HepG2 (cell line): ENCODE data around the gene PKMYT1. TPM values are rescaled to one million over a fixed set of nuclear protein-coding genes. Genes with fewer than 3 reads are reported as not detected.
A peak's percentile ranks its signal among the peaks of the same experiment; 100 is the strongest.

Source experiments
- ARID3A ChIP-seq: IDR thresholded peaks from 2 replicates; pipeline ENCODE4 v1.6.1; 2012; ENCODE audit warnings: low read depth, low read length, improper control_type of control experiment
- BCL3 ChIP-seq: sonication (generic); formaldehyde crosslinking; IDR thresholded peaks from 2 replicates; pipeline ENCODE4 v1.5.1; 2020; ENCODE audit warnings: mild to moderate bottlenecking, missing genetic modification reagents, moderate library complexity
- ELF3 ChIP-seq: IDR thresholded peaks from 2 replicates; pipeline ENCODE4 v1.6.1; 2016; ENCODE audit warnings: missing genetic modification reagents, missing compliant biosample characterization
- NONO ChIP-seq, 2 experiments: fragments of 450-650 bp in 1 of 2; sonication (generic) in 1 of 2; formaldehyde crosslinking in 1 of 2; IDR thresholded peaks in 1 of 2; conservative IDR thresholded peaks in 1 of 2; 2 replicates each; pipeline versions ENCODE4 v1.6.1 to v1.8.0; 2017 to 2022; ENCODE audit warnings: mild to moderate bottlenecking in 1 of 2, missing genetic modification reagents in 1 of 2, moderate library complexity in 1 of 2
- SNAI1 ChIP-seq: sonication (generic); formaldehyde crosslinking; IDR thresholded peaks from 2 replicates; pipeline ENCODE4 v1.5.0; 2020; ENCODE audit warnings: mild to moderate bottlenecking, missing genetic modification reagents, borderline replicate concordance
- SNRNP70 ChIP-seq: fragments of 200-400 bp; formaldehyde crosslinking; IDR thresholded peaks from 2 replicates; pipeline ENCODE4 v1.6.1; 2017; ENCODE audit warnings: mild to moderate bottlenecking, low read depth, low read length, moderate library complexity
- TEAD3 ChIP-seq: optimal IDR thresholded peaks from 2 replicates; pipeline ENCODE3; 2016; ENCODE audit warnings: borderline replicate concordance
- TOPORS ChIP-seq: sonication (generic); formaldehyde crosslinking; IDR thresholded peaks from 2 replicates; pipeline ENCODE4 v1.8.0; 2023; ENCODE audit warnings: mild to moderate bottlenecking, missing genetic modification reagents
- ZNF274 ChIP-seq: sonication (generic); formaldehyde crosslinking; IDR thresholded peaks from 2 replicates; pipeline ENCODE4 v1.5.1; 2020; ENCODE audit warnings: mild to moderate bottlenecking, missing genetic modification reagents
- ZNF431 ChIP-seq: sonication (generic); formaldehyde crosslinking; IDR thresholded peaks from 2 replicates; pipeline ENCODE4 v1.9.0; 2022; ENCODE audit warnings: missing genetic modification reagents, low read depth, mild to moderate bottlenecking, borderline replicate concordance
- ZSCAN12 ChIP-seq: sonication (generic); formaldehyde crosslinking; IDR thresholded peaks from 2 replicates; pipeline ENCODE4 v1.9.0; 2021; ENCODE audit warnings: mild to moderate bottlenecking, missing genetic modification reagents
- polyA plus RNA-seq, 8 experiments: library from polyadenylated mRNA; depleted of rRNA in 3 of 8; stranded (reverse) in 7 of 8; unstranded in 1 of 8; fragments of >200 nt; fragmentation: Illumina TruSeq in 4 of 8; extraction: Trizol in 4 of 8; gene quantifications; 2 replicates each; pipeline versions ENCODE4 v1.2.1 to v1.2.3, GENCODE V29; 2011 to 2016; ENCODE audit warnings: low read depth in 4 of 8, missing spikeins in 1 of 8, mixed read lengths in 1 of 8; ENCODE audit not compliant: insufficient read depth in 1 of 8
- total RNA-seq, 5 experiments: library from RNA; depleted of rRNA; stranded (reverse); fragments of >200 nt; fragmentation: Illumina TruSeq; extraction: Trizol; gene quantifications; 2 replicates each; pipeline ENCODE4 v1.2.3, GENCODE V29; 2016; ENCODE audit warnings: low read depth in 1 of 5
- TF ChIP-seq, protein P1 (sequence below): sonication (generic); formaldehyde crosslinking; IDR thresholded peaks from 2 replicates; pipeline ENCODE4 v1.4.0; 2020; ENCODE audit warnings: missing genetic modification reagents, borderline replicate concordance
- TF ChIP-seq, protein P2 (sequence below): sonication (generic); formaldehyde crosslinking; IDR thresholded peaks from 2 replicates; pipeline ENCODE4 v1.4.0; 2020; ENCODE audit warnings: low read depth, missing genetic modification reagents

The PKMYT1 gene
- total and polyA plus RNA-seq, 2 of the 13 experiments (the other 11 are each of a cell fraction or from before 2014, with no cell fraction given), result 7.0 to 27.8 TPM

- no peak for TF ChIP-seq ARID3A
- TF ChIP-seq TOPORS, result no peak
- TF ChIP-seq ZNF274, result no peak
- no peak for TF ChIP-seq BCL3
- no peak for TF ChIP-seq SNAI1
- TF ChIP-seq NONO (IDR thresholded peaks at IDR 0.05), result no peak
- no peak for TF ChIP-seq NONO (CRISPR knock-in tag; conservative IDR thresholded peaks at IDR 0.05)
- peak; percentile 23 for TF ChIP-seq TEAD3 (CRISPR knock-in tag)
- no peak for TF ChIP-seq SNRNP70
- TF ChIP-seq ZNF431 (CRISPR knock-in tag), result no peak
- TF ChIP-seq, protein P1, sequence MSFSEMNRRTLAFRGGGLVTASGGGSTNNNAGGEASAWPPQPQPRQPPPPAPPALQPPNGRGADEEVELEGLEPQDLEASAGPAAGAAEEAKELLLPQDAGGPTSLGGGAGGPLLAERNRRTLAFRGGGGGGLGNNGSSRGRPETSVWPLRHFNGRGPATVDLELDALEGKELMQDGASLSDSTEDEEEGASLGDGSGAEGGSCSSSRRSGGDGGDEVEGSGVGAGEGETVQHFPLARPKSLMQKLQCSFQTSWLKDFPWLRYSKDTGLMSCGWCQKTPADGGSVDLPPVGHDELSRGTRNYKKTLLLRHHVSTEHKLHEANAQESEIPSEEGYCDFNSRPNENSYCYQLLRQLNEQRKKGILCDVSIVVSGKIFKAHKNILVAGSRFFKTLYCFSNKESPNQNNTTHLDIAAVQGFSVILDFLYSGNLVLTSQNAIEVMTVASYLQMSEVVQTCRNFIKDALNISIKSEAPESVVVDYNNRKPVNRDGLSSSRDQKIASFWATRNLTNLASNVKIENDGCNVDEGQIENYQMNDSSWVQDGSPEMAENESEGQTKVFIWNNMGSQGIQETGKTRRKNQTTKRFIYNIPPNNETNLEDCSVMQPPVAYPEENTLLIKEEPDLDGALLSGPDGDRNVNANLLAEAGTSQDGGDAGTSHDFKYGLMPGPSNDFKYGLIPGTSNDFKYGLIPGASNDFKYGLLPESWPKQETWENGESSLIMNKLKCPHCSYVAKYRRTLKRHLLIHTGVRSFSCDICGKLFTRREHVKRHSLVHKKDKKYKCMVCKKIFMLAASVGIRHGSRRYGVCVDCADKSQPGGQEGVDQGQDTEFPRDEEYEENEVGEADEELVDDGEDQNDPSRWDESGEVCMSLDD (CRISPR knock-in tag), result 0 out of 2 replicates have a peak, but pooled peaks have one; percentile 58
- no peak for TF ChIP-seq ZSCAN12 (CRISPR knock-in tag)
- TF ChIP-seq, protein P2, sequence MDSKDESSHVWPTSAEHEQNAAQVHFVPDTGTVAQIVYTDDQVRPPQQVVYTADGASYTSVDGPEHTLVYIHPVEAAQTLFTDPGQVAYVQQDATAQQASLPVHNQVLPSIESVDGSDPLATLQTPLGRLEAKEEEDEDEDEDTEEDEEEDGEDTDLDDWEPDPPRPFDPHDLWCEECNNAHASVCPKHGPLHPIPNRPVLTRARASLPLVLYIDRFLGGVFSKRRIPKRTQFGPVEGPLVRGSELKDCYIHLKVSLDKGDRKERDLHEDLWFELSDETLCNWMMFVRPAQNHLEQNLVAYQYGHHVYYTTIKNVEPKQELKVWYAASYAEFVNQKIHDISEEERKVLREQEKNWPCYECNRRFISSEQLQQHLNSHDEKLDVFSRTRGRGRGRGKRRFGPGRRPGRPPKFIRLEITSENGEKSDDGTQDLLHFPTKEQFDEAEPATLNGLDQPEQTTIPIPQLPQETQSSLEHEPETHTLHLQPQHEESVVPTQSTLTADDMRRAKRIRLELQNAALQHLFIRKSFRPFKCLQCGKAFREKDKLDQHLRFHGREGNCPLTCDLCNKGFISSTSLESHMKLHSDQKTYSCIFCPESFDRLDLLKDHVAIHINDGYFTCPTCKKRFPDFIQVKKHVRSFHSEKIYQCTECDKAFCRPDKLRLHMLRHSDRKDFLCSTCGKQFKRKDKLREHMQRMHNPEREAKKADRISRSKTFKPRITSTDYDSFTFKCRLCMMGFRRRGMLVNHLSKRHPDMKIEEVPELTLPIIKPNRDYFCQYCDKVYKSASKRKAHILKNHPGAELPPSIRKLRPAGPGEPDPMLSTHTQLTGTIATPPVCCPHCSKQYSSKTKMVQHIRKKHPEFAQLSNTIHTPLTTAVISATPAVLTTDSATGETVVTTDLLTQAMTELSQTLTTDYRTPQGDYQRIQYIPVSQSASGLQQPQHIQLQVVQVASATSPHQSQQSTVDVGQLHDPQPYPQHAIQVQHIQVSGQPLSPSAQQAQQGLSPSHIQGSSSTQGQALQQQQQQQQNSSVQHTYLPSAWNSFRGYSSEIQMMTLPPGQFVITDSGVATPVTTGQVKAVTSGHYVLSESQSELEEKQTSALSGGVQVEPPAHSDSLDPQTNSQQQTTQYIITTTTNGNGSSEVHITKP (CRISPR knock-in tag), result no peak
- no peak for TF ChIP-seq ELF3
Measured at GRCh38 chr16:3009568-3010390, 29.5 kb upstream of the PKMYT1 start (continued).
